Amygdala (tissue), 56 donors: Measurements from ENCODE around the gene CALCA.
"Not testable (repeated sequence)": the region's sequence is repeated elsewhere in the genome, so short reads cannot be mapped to it uniquely, and the experiment has no call there.

Source experiments
- DNase-seq, 56 donors: peaks; one replicate each; lab custom pipeline; 2025; lab: John Stamatoyannopoulos, UW

Gene CALCA

DNA sequence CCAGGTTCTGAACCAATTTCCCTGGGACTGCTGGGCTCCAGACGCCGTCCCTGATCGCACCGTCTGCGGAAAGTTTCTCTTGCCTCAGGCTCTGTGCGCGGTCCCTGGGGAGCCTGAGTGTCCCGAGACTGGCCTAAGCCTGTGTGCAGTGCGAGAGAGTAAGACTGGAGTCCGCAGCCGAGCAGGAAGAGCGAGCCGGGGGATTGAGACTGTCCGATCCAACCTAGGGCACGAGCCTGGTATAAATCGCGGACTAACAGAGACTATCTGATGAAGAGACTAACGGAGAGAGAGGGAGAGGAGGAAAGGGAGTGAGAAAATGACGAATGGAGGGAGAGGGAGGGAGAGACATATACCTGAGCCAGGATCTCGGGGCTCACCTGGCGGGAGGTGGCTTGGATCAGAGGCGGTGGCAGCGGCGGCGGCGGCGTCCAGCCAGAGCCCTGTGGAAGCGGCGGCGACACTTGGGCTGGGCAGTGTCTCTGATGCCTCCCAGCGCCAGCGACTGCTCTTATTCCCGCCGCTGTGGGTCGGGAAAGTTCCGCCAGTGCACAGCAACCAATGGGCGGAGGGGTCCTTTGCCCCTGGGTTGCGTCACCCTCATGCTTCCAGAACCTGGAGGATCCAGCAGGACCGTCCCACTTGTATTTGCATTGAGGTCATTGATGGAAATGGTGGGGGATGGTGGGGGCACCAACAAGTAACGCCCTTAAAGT lies at the start of gene CALCA:
Gene CALCA, minus strand, starts transcription at position 487 of the 716 bp plus-strand sequence. CDS start 1,159 bp downstream, outside the sequence.
- DNase-seq: no peak

DNA sequence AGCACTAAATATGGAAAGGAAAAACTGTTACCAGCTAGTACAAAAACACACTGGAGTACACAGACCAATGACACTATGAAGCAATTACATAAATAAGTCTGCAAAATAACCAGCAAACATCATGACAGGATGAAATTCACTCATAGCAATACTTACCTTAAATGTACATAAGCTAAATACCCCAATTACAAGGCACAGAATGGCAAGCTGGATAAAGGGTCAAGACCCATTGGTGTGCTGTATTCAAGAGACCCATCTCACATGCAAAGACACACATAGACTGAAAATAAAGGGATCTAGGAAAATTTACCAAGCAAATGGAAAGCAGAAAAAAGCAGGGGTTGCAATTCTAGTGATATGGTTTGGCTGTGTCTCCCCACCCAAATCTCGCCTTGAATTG lies 44.0 kb upstream of the CALCA start:
- DNase-seq: no peak

- no peak for DNase-seq
Measured at GRCh38 chr11:15011776-15012345, 39.7 kb upstream of the CALCA start.

GRCh38 chr11:15010865-15011264 lies 38.7 kb upstream of the CALCA start:
- no peak for DNase-seq

DNA sequence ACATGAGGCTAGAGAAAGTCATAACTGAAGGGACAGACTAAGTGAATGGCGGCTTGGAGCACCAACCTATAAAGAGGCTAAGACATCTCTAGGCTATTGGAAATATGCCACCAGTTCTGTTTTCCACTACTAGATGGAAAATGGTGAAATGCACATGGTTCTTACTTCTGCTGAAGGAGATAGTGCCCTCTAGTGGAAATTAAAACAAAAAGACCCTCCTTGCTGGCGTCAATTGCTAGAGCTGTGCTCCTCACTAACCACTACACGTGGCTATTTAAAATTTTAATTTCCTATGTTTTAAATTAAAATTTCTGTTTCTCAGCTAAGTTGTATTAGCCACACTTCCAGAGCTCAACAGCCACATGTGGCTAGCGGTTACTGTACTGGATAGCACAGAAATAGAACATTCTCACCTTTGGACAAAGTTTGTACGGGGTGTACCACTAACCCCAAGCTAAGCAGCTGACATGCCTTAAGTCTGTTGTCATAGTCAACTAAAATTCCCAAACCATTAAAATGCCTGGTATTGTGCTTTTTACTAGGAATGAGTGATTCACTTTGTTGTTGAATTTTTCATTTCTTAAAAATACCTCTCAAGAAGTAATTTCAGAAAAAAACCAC lies 34.1 kb upstream of the CALCA start:
- no peak for DNase-seq

- not testable (repeated sequence) for DNase-seq
Measured at GRCh38 chr11:14988133-14988532, 16.0 kb upstream of the CALCA start.

DNA sequence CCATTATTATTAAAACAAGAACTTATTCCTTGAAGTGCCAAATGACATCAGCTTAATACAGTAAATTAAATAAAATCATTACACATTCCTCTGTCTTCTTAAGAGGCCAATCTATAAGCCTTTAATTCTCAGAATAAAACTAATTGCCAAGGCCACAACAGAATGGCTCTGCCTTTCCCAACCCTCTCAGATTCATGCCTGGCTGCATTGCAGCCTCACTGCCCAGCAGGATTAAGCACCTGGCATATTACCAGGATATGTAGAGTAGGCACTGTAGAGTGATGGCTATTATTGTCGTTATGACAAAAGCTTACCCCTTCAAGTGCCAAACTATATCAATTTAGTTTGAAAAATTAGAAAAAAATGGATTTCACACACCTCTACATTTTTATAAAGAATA lies 9.4 kb upstream of the CALCA start:
- DNase-seq: no peak

- no peak for DNase-seq
Measured at GRCh38 chr11:14980854-14981253, 8.7 kb upstream of the CALCA start.

DNA sequence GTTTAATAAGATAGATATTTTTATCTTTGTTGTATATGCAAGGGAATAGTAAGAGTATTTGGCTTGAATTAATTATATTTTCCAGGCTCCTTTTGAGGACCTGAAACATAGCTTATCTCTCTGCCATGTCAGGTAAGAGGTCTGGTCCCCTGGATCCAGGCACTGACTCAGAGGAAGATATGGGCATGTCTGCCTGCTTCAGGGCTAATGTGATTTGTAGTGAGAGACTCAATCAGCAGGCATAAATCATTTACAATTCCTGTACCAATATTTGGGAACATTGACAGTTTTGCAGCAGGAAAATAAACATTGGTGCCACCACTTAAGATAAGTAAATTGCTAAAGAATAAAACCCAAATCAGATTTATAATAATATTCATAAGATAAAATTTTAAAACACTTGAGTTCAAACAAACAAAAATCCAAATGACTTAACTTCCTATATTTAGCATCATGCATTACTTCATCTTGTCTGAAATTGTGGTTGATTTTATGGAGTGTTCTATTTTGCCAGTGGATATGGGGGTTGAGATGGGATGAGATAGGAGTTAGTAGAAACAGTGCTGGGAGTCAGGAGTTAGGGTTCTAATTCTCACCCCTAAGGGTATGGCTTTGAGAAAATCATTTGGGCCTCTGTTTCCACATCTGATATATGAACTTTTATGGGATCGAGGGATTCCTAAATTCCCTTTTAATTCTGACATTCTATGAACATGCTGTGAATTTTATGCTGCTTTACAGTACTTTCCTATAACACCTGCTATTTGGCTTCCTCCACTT lies 5.1 kb upstream of the CALCA start:
- DNase-seq: no peak

DNA sequence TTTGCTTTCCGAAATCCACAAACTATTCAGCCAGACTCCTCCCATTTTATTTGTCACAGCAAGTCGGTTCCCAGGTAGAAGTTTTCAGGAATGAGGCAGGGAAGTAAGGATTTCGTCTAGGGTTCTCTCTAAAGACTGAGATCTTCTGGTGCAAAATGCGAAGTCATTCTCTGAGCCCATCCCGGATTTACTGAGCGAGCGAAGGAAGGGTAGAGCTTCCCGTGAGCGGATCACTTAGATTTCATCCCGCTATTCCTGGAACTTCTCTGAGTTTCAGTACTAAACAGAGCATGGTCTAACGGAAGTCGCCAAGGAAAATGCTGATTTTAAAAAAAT lies 3.1 kb upstream of the CALCA start:
- no peak for DNase-seq

- DNase-seq: peak in 5 of 56 donors; percentile 2 to 21 (median 15)
Measured at GRCh38 chr11:14974515-14975251, 2.5 kb upstream of the CALCA start.

GRCh38 chr11:14973621-14974514 lies 1.7 kb upstream of the CALCA start:
- DNase-seq: no peak

DNA sequence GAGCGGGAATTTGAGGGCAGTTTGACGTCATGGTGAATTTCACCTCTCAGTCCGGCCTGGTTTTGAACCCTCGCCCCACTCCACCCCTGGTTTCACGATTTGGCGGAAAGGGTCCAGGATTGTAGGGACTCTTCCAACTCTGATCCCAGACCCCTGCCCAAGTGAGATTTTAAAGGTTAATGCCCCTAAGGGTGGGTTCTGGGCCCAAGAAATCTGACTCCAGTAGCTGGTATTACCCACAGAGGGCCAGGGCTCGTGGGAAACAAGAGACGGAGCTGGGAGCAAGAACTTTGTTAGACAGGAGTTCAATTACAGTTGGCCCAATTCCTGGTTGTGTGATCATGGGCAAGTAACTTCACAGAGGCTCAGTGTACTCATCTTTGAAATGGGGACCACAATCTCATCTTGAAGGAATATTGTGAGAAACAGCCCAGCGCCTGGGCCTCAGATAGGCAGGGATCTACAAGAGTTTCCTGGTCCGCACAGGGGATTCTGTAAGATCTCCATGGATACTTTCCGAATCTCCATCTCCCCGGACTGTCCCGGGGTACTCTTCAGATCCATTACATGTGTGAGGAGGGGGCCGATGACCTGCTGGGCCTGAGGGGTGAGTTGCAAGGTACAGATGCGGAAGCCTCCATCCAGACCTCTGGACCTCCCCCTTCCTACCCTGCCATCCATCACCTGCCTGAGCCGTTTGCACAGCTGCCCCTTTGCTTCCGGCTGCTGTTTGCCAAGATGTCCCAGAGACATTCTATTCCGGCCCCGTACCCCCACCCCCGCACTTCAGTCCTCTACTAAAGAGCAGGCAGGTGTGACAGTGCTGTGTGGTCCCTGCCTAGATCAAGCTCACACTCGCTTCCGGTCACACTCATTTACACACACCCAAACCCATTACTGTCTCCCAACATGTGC lies 687 bp upstream of the CALCA start:
- DNase-seq: no peak

DNA sequence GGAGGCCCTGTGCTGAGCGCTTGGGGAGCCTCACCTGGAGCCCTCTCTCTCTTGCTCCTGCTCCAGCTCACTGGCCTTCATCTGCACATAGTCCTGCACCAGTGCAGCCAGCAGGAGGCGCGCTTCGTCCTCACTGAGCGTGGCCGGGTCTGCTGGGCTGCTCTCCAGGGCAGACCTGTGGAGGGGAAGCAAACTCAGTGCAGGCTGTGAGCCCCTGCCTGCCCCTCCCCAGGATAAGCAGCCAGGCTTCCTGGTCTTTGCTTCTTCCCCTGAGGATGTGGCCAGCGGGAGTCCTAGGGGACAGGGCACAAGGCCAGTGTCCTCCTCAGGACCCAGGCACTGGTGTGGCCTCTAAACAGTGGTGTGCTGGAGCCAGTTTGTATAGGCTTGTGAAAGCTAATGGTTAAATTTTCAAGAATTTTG lies 2.2 kb downstream of the CALCA start:
- DNase-seq: peak in 1 of 56 donors; percentile 32

GRCh38 chr11:14967581-14968243 lies 4.4 kb downstream of the CALCA start:
- no peak for DNase-seq

DNA sequence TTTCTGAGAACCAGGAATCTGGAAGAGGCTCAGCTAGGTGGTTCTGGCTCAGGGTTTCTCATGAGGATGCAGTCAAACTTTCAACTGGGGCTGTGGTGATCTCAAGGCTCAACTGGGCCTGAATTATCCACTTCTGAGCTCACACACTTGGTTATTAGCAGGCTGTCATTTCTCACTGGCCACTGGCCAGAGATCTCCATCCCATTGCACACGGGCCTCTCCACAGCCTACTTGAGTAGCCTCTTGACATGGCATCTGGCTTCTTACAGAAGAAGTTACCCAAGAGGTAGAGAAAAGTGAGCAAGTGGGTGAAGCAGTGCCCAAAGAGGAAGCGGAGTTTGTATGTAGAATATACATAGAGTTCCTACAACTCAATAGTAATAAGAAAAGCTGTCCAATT lies 16.0 kb downstream of the CALCA start:
- DNase-seq: no peak

DNA sequence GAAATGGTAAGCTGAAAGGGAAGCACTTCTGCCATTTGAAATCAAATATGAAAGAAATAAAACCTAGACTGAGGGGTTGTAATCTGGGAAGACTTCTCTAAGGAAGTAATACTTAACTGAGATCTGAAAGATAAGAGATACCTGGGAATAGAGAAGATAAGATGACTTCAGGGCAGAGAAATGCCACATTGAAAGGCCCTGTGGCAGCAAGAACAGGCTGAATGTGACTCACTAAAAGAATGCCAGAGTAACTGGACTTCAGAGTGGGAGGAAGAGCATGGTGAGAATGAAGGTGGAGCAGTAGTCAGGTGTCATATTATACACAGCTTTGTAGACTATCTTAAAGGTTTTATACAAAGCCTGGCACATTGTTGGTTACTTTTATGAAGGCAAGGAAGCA lies 17.6 kb downstream of the CALCA start:
- no peak for DNase-seq

DNA sequence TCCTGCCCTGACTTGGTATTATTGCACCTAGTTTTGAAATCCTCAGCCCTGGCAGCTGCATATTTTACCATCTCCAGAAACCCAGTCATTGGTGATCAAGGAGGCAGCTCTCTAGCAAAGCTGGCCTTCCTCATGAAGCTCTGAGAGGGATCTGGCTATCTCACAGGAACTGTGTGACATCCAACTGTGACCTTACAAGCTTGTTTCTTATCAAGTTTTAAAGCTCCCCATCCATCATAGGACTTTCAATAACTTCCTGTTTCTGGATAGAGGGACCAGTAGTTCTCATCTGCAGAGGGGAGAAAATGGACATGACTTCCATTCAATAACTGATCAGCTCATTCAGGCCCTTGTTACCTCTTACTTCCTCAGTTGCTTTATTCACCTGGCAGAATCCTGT lies 18.2 kb downstream of the CALCA start:
- DNase-seq: no peak
